HepG2 (cell line): ENCODE measurements around the gene TMEM95. TPM values are rescaled to one million over a fixed set of nuclear protein-coding genes. Genes with fewer than 3 reads are reported as not detected.

Source experiments
- CENPBD1 ChIP-seq: sonication (generic); formaldehyde crosslinking; IDR thresholded peaks from 2 replicates; pipeline ENCODE4 v1.8.0; 2022; ENCODE audit warnings: missing genetic modification reagents, low read depth, mild to moderate bottlenecking, borderline replicate concordance
- ELF3 ChIP-seq: IDR thresholded peaks from 2 replicates; pipeline ENCODE4 v1.6.1; 2016; ENCODE audit warnings: missing genetic modification reagents, missing compliant biosample characterization
- ELK4 ChIP-seq: sonication (generic); formaldehyde crosslinking; IDR thresholded peaks from 2 replicates; pipeline ENCODE4 v1.9.0; 2021; ENCODE audit warnings: missing genetic modification reagents, borderline replicate concordance
- KDM3A ChIP-seq: IDR thresholded peaks from 2 replicates; pipeline ENCODE4 v1.6.1; 2018; ENCODE audit warnings: low read depth, missing compliant biosample characterization
- KDM5A ChIP-seq: fragments of 200-600 bp; sonication (generic); IDR thresholded peaks from 2 replicates; pipeline ENCODE4 v1.7.0; 2018; ENCODE audit warnings: antibody characterized with exemption, mild to moderate bottlenecking, low read length, borderline replicate concordance
- MAFK ChIP-seq, 2 experiments: IDR thresholded peaks in 1 of 2; conservative IDR thresholded peaks in 1 of 2; 2 replicates each; pipeline ENCODE4 v1.6.1; 2011; ENCODE audit warnings: improper control_type of control experiment in 2 of 2, low read length in 2 of 2
- MEIS2 ChIP-seq: sonication (generic); formaldehyde crosslinking; IDR thresholded peaks from 2 replicates; pipeline ENCODE4 v1.9.0; 2021; ENCODE audit warnings: mild to moderate bottlenecking, missing genetic modification reagents
- NFYB ChIP-seq: sonication (generic); formaldehyde crosslinking; IDR thresholded peaks from 2 replicates; pipeline ENCODE4 v1.4.0; 2020; ENCODE audit warnings: missing genetic modification reagents
- TCF7 ChIP-seq: sonication (generic); IDR thresholded peaks from 2 replicates; pipeline ENCODE4 v1.6.1; 2016; ENCODE audit warnings: antibody characterized with exemption, low read depth
- ZNF253 ChIP-seq: sonication (generic); formaldehyde crosslinking; IDR thresholded peaks from 2 replicates; pipeline ENCODE4 v1.8.0; 2022; ENCODE audit warnings: mild to moderate bottlenecking, missing genetic modification reagents, borderline replicate concordance
- ZNF563 ChIP-seq: sonication (generic); formaldehyde crosslinking; IDR thresholded peaks from 2 replicates; pipeline ENCODE4 v1.8.0; 2022; ENCODE audit warnings: mild to moderate bottlenecking, moderate library complexity, missing genetic modification reagents
- ZNF691 ChIP-seq: sonication (generic); formaldehyde crosslinking; IDR thresholded peaks from 2 replicates; pipeline ENCODE4 v1.4.0; 2020; ENCODE audit warnings: missing genetic modification reagents, low read depth, mild to moderate bottlenecking, borderline replicate concordance
- ZNF780A ChIP-seq: sonication (generic); formaldehyde crosslinking; IDR thresholded peaks from 2 replicates; pipeline ENCODE4 v1.8.0; 2022; ENCODE audit warnings: mild to moderate bottlenecking, missing genetic modification reagents, moderate library complexity
- polyA plus RNA-seq, 8 experiments: library from polyadenylated mRNA; depleted of rRNA in 3 of 8; stranded (reverse) in 7 of 8; unstranded in 1 of 8; fragments of >200 nt; fragmentation: Illumina TruSeq in 4 of 8; extraction: Trizol in 4 of 8; gene quantifications; 2 replicates each; pipeline versions ENCODE4 v1.2.1 to v1.2.3, GENCODE V29; 2011 to 2016; ENCODE audit warnings: low read depth in 4 of 8, missing spikeins in 1 of 8, mixed read lengths in 1 of 8; ENCODE audit not compliant: insufficient read depth in 1 of 8
- total RNA-seq, 5 experiments: library from RNA; depleted of rRNA; stranded (reverse); fragments of >200 nt; fragmentation: Illumina TruSeq; extraction: Trizol; gene quantifications; 2 replicates each; pipeline ENCODE4 v1.2.3, GENCODE V29; 2016; ENCODE audit warnings: low read depth in 1 of 5
- TF ChIP-seq, protein P1 (sequence below), 2 experiments: sonication (generic) in 1 of 2; formaldehyde crosslinking in 1 of 2; IDR thresholded peaks; 2 replicates each; pipeline versions ENCODE4 v1.4.0 to v1.6.1; 2018 to 2020; ENCODE audit warnings: missing genetic modification reagents in 2 of 2, borderline replicate concordance in 1 of 2, low read depth in 1 of 2, mild to moderate bottlenecking in 1 of 2, missing biosample characterization in 1 of 2
- TF ChIP-seq, protein P2 (sequence below): sonication (generic); formaldehyde crosslinking; IDR thresholded peaks from 2 replicates; pipeline ENCODE4 v1.9.0; 2021; ENCODE audit warnings: missing genetic modification reagents, borderline replicate concordance
- TF ChIP-seq, protein P3 (sequence below), 2 experiments: sonication (generic) in 1 of 2; formaldehyde crosslinking in 1 of 2; IDR thresholded peaks; 2 replicates each; pipeline versions ENCODE4 v1.5.1 to v1.6.1; 2011 to 2020; ENCODE audit warnings: borderline replicate concordance in 1 of 2, low read depth in 1 of 2, low read length in 1 of 2, mild to moderate bottlenecking in 1 of 2, missing genetic modification reagents in 1 of 2, moderate library complexity in 1 of 2

The TMEM95 gene
- total and polyA plus RNA-seq, 2 of the 13 experiments (the other 11 are each of a cell fraction or from before 2014, with no cell fraction given) = not detected

GRCh38 chr17:7380855-7381683, 26.1 kb downstream of the TMEM95 start, which contains the start of gene TNK1 (continued):
- TF ChIP-seq ZNF691 (CRISPR knock-in tag) (no peak), NFYB (CRISPR knock-in tag) (no peak), ELK4 (CRISPR knock-in tag) (no peak), TCF7 (no peak), ZNF253 (no peak), KDM3A (no peak), CENPBD1 (CRISPR knock-in tag) (no peak), MEIS2 (CRISPR knock-in tag) (no peak), ZNF563 (CRISPR knock-in tag) (no peak; the same call in 1 of the 2 replicates), ZNF780A (no peak), MAFK (conservative IDR thresholded peaks at IDR 0.05 in 1 of 2, IDR thresholded peaks at IDR 0.05 in 1 of 2; ENCODE audit: low read length in 2 of 2) (no peak), ELF3 (CRISPR knock-in tag) (peak; percentile 72), KDM5A (no peak)
- TF ChIP-seq, protein P1, sequence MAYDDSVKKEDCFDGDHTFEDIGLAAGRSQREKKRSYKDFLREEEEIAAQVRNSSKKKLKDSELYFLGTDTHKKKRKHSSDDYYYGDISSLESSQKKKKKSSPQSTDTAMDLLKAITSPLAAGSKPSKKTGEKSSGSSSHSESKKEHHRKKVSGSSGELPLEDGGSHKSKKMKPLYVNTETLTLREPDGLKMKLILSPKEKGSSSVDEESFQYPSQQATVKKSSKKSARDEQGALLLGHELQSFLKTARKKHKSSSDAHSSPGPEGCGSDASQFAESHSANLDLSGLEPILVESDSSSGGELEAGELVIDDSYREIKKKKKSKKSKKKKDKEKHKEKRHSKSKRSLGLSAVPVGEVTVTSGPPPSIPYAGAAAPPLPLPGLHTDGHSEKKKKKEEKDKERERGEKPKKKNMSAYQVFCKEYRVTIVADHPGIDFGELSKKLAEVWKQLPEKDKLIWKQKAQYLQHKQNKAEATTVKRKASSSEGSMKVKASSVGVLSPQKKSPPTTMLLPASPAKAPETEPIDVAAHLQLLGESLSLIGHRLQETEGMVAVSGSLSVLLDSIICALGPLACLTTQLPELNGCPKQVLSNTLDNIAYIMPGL (CRISPR knock-in tag; IDR thresholded peaks at IDR 0.05; ENCODE audit: borderline replicate concordance in 1 of 2, low read depth in 1 of 2) = peak in 1 of 2 experiments; percentile 48; a peak in 1 of 4 replicates
- TF ChIP-seq, protein P2, sequence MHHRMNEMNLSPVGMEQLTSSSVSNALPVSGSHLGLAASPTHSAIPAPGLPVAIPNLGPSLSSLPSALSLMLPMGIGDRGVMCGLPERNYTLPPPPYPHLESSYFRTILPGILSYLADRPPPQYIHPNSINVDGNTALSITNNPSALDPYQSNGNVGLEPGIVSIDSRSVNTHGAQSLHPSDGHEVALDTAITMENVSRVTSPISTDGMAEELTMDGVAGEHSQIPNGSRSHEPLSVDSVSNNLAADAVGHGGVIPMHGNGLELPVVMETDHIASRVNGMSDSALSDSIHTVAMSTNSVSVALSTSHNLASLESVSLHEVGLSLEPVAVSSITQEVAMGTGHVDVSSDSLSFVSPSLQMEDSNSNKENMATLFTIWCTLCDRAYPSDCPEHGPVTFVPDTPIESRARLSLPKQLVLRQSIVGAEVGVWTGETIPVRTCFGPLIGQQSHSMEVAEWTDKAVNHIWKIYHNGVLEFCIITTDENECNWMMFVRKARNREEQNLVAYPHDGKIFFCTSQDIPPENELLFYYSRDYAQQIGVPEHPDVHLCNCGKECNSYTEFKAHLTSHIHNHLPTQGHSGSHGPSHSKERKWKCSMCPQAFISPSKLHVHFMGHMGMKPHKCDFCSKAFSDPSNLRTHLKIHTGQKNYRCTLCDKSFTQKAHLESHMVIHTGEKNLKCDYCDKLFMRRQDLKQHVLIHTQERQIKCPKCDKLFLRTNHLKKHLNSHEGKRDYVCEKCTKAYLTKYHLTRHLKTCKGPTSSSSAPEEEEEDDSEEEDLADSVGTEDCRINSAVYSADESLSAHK (CRISPR knock-in tag) = no peak
- TF ChIP-seq, protein P3, sequence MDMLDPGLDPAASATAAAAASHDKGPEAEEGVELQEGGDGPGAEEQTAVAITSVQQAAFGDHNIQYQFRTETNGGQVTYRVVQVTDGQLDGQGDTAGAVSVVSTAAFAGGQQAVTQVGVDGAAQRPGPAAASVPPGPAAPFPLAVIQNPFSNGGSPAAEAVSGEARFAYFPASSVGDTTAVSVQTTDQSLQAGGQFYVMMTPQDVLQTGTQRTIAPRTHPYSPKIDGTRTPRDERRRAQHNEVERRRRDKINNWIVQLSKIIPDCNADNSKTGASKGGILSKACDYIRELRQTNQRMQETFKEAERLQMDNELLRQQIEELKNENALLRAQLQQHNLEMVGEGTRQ (IDR thresholded peaks at IDR 0.05; ENCODE audit: low read depth, low read length) = no peak
- TF ChIP-seq, protein P3 (CRISPR knock-in tag; IDR thresholded peaks at IDR 0.05; ENCODE audit: borderline replicate concordance) = no peak
